GM19043 (cell line): ENCODE results near the gene C7orf33.
A peak's percentile ranks its signal among the peaks of the same experiment; 100 is the strongest.
"Not testable (repeated sequence)": the region's sequence is repeated elsewhere in the genome, so short reads cannot be mapped to it uniquely, and the experiment has no call there.

Experiments used
- ATAC-seq: cut with Tn5 transposase; IDR thresholded peaks from one replicate; pipeline ENCODE4 v1.9.1; 2021; ENCODE audit warnings: low read depth; ENCODE audit not compliant: unreplicated experiment

C7orf33 gene, protein sequence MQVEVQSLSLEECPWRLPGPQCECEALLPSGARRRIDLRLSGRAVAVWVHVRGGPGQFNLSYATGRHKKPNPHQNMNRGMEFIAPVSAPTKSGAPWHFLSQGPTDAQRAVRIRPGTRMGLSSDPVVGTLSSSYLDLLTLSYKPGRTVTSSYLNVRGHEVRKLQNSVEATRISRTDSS

DNA sequence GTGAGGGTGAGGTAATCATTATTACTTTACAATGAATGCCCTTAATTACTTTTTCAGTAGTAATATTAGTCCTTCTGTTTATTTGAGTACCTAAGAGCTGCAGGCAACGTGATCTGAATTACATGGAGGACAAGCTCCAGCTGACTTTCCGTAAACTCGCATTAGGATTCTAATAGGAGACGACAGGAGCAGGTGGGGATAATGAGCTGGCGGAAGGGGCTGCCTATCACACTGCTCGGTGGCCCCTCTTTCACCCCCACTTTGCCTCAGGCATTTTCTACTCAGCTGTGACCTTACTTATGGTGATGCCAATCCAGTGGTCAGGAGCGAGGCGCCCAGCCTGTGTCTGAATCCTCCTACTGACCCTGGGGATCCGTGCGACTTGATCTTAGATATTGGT, at the start of gene C7orf33:
Gene C7orf33, plus strand, starts transcription at position 296 of the 400 bp plus-strand sequence. CDS start 160 bp downstream, outside the sequence.
- no peak for ATAC-seq

DNA sequence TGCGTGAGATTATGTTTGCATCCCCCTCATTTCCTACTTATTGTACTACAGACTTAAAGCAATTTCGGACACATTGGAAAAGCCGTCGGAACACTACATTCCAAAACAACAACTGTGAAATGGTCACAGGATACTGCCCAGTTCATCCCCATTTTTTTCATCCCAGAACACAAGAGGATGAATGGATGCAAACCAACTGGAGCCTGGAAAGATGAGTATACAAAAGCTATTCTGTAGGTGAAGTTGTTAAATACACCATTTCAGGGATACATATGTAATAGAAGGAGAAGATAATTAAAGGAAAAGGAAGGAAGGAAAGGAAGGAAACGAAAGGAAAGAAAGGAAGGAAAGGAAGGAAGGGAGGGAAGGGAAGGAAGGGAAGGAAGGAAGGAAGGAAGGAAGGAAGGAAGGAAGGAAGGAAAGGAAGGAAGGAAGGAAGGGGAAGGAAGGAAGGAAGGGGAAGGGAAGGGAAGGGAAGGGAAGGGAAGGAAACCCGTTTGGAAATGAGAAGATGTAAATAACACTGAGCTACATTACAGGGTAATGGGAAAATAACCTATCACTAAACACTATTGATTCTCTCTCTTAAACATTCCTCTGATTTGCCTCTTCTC, 48.6 kb upstream of the C7orf33 start:
- ATAC-seq: no peak

DNA sequence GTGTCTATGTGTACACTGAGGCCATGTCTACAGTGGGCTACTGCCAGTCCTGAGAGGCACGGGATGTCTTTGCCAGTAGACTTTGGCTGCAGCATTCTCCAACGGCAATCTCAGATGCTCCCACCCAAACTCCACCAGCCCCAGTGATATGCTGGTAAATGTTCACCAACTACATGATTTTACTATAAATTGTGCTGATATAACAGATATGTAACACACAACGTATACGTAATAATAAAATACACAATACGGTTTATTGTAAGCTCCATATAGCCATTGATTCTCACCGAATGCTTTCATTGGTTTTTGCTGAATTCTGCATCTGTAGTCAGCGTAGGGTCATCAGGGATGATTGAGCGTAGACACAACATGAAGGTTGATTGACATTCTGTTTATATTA, 47.3 kb upstream of the C7orf33 start:
- ATAC-seq: no peak

DNA sequence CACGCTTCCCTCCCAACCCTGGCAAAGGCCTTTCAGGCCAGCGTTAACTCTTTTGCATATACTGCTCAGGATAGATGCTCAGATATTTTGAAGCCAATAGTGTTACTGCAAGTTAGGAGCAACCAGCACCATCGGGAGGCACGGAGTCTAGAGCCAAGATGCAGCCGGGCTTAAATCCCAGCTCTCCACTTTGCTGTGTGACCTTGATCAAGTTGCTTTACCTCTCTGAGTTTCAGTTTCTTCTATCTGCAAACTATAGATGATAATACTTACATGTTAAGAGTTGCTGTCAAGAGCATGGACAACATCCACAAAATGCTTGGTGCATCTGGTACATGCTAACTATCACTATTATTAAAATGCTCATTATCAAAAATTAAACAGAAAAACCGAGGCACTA, 45.4 kb upstream of the C7orf33 start:
- ATAC-seq: no peak

DNA sequence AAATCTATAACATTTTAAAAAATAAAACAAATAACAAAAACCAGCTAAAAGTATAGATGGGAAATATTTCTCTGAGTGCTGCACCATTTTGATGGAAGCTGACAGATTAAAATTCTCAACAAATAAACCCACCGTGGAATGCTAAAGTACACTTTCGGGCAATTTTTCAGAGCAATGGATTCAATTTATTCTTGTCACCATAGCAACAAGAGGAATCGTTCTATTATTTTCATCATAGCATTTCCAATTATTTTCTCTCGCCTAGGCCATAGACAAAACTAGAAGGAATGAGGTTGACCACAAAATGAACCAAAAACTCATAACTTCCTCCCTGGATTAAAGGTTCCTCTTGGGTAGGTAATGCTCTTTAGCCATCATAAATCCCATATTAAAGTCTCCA, 44.6 kb upstream of the C7orf33 start:
- no peak for ATAC-seq

DNA sequence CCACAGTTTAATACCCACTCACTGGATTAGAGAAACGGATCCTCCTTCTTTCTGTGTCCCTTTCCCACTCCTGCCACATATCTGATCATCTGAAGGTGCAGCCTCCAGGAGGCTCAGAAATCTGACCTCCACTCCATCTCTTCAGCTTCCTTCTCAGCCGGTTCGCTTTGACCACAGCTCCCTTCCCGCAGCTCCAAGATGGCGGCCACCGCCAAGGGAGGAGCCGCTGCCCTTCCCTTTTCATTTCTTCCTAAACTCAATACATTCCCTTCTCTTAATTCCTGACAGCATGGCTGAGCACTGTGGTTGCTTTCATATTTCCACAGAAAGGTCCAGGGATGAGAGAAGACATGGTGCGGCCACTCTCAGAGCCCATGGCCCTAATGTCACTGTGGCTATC, 43.7 kb upstream of the C7orf33 start:
- no peak for ATAC-seq

DNA sequence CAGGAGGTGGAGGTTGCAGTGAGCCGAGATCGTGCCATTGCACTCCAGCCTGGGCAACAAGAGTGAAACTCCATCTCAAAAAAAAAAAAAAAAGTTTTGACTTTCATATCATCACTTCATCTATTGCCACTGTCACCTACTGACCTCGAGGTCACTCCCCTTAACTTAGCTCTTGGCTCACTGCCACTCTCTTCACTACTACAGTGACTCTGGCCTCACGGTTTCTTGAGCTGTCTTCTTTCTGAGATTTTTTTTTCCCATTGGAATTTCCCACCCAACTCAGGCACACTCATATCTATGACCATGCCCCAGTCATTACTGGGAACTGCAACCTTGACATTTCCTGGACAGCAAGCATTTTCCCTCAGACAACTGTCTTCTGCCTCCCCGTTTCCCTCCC, 42.6 kb upstream of the C7orf33 start:
- ATAC-seq: no peak

DNA sequence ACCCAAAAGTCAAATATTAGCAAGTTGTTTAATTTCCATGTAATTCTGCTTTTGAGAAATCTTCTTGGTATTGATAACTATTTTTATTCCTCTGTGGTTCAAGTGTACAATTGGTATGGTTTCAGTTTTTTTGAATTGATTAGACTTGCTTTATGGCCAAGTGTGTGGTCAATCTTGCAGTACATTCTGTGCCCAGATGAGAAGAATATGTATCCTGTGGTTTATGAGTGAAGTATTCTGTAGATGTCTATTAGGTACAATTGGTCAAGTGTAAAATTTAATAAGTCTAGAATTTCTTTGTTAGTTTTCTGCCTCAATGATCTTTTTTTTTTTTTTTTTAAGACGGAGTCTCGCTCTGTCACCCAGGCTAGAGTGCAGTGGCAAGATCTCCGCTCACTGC, 36.6 kb upstream of the C7orf33 start:
- no peak for ATAC-seq

DNA sequence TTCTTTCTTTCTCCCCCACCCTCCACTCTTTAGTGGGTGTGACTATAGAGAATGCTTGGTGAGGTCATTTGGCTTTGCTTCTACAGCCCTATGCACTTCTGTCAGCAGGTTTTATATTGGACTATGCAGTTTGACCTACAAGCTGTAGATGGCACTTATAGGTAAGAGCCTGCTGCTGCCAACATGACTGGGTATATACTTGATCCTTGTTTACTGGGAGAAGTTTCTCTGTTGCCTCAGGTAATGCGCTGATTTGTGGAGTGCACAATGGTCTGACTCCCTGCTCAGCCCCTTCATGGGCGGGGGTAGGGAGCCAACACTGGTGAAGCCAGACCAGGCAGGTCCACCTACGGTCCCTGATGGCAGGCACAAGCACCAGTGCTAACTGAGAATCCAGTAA, 33.7 kb upstream of the C7orf33 start:
- no peak for ATAC-seq

DNA sequence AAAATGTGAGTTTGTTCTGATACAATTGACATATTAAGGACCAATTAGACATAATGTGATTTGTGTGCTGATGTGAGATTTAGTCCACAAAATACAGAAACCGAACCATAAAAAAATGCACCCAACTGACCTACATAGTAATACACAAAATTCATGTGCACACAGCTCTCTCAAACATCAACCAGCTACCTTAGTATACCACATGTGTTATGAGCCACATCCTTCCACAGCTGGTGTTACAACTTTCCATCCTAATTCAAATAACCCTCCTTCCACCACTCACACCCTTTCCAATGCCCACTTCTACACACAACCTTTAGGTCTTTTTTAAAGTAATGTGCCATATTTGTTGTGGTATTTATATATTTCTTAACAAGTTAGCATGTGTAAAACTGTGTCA, 31.7 kb upstream of the C7orf33 start:
- ATAC-seq: no peak

DNA sequence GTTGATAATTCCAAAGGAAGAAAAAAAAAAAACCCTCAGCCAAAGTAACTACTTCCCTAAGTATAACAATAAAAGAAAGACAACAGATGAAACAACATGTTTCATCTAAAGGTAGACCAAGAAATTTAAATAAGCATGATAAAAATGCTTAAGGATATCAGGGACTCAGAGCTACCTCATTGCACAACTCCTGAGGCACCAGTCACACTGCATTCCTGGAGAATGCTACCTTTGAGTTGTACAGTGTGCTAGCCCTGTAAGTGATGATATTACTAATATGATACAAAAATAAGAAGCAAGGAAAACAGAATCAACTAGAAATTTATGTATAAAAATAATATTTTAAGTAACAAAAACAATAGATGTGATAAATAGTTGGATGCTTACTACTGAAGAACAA, 29.5 kb upstream of the C7orf33 start:
- no peak for ATAC-seq

DNA sequence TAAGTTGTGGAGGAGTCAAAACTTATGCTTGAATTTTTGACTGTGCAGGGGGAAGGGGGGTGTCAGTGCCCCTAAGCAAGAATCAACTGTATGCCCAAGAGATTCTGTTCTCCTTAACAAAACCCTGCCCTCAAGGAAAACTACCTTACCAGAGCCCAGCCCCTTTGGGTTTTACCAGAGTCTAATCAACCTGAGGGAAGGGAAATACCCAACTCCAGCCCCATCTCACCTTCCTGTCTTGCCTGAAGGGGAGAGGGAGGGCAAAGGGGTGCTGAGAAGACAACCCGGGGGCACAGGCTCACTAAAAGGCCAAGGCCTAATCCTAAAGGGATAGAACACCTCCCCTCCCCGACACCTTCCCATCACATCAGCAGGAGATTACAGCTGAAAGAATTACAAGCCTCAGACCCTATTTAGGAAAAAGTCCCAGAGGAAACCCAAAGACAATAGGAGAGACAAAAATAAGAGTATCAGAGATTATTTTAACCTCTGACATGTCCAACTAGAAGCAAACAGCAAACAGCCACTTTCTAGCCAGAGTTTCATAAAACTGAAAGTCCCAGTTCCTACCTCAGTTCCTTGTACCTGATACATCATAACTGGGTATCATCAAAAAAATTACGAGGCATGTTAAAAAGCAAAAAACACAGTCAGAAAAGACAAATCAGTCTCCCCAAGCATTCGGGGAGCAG, 26.8 kb upstream of the C7orf33 start:
- ATAC-seq: no peak

DNA sequence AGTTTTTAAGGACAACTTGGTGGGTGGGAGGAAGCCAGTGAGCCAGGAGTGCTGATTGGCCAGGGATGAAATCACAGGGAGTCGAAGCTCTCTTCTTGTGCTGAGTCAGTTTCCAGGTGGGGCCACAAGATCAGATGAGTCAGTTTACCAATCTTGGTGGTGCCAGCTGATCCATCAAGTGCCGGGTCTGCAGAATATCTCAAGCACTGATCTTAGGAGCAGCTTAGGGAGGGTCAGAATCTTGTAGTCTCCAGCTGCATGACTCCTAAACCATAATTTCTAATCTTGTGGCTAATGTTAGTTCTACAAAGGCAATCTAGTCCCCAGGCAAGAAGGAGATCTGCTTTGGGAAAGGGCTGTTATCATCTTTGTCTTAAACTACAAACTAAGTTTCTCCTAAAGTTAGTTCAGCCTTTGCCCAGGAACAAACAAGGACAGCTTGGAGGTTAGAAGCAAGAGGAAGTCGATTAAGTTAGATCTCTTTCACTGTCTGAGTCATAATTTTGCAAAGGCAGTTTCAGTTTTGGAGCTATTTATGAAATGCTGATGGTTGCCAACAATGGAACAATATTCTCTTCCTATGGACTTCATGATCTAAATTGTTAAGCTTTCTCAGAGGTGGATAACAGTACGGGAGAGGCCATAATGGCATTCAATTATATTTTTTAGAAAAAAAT, 26.2 kb upstream of the C7orf33 start:
- ATAC-seq: peak; percentile 81

DNA sequence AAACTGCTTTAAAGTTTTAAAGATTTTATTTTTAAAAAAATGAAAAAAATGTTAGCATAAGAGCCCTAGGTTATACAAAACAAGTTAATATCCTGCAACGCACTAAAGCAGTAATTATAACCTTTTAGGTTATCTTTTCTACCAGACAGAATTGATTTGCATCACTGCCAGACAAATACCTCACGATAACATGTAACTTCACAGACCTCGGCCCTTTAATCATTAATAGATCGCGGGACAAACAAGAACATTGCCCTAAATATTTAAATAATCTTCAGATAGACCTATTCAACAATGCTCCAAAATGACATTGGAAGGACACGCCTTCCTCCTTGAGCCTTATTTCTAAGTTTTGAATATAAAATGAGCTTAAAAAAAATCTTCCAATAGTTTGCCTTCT, 23.8 kb upstream of the C7orf33 start:
- ATAC-seq: no peak

DNA sequence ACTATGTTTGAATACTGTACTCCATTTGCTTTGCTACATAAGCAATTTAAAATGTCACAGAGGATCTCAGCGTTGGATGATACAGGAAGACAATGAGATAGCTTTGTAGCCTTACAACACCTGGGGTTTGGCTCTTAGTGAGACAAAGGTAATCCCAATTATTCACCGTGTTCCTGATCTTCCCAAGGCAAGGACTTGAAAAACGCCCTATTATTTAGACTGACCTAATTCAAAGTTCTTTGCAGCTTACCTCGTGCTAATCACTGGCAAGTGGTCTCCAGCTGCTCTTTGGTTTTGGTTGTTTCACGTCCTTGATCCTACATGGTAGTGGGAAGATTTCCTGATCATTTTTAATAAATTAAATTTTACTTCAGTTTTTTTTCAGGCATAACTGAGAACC, 23.0 kb upstream of the C7orf33 start:
- no peak for ATAC-seq

DNA sequence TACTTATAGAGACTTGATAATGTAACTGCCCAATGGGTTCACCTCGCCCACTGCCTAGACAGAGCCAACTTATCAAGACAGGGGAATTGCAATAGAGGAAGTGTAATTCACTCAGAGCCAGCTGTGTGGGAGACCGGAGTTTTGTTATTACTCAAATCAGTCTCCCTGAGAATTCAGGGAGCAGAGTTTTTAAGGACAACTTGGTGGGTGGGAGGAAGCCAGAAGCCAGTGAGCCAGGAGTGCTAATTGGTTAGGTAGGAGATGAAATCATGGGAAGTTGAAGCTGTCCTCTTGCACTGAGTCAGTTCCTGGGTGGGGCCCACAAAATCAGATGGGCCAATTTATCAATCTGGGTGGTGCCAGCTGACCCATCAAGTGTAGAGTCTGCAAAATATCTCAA, 20.1 kb upstream of the C7orf33 start:
- no peak for ATAC-seq

DNA sequence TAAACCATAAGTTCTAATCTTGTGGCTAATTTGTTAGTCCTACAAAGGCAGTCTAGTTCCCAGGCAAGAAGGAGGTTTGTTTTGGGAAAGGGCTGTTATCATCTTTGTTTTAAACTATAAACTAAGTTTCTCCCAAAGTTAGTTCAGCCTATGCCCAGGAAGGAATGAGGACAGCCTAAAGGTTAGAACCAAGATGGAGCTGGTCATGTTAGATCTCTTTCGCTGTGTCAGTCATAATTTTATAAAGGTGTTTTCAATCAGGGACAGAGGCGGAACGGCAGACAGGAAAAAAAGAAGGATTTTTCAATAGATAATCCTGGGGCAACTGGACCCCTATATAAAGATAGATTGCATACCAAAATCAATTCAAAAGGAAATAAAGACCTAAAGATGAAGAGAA, 19.6 kb upstream of the C7orf33 start:
- ATAC-seq: not testable (repeated sequence)

DNA sequence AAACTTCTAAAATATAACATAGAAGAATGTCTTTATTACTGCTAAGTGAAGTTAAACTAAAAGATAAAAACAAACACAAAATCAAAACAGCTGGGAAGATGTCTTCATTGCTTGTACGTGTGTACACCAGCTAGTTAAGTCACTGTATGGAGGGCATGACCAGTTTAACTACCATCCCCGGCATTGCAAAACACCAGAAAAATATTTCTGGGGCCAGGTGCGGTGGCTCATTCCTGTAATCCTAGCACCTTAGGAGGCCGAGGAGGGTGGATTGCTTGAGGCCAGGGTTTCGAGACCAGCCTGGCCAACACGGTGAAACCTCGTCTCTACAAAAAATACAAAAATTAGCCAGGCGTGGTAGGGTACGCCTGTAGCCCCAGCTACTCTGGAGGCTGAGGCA, 19.2 kb upstream of the C7orf33 start:
- ATAC-seq: no peak

DNA sequence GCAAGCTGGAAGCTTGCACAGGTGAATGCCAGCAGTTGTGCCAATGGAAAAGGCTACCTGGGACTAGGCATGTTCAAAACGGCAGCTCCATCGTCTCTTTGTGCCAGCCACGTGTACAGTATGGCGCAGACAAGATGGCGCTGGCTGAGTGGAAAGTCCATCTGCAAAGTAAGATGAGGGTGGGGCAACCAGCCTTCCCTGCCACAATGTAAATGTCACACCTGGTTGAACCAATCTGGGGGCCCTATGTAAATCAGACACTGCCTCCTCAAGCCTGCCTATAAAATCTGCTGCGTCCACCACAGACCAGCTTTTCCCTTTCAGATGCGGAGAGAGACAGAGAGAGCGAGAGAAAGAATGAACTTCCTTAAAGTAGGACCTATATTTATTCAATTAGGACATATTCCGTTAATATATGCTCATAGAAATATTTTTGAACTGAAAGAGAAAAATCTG, 18.5 kb upstream of the C7orf33 start:
- ATAC-seq: no peak

DNA sequence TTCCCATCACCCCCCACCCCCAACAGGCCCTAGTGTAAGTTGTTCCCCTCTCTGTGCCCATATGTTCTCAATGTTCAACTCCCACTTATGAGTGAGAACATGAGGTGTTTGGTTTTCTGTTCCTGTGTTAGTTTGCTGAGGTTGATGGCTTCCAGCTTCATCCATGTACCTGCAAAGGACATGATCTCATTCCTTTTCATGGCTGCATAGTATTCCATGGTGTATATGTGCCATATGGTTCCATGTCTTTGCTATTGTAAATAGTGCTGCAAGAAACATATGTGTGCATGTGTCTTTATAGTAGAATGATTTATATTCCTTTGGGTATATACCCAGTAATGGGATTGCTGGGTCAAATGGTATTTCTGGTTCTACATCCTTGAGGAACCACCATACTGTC, 17.0 kb upstream of the C7orf33 start:
- ATAC-seq: not testable (repeated sequence)

DNA sequence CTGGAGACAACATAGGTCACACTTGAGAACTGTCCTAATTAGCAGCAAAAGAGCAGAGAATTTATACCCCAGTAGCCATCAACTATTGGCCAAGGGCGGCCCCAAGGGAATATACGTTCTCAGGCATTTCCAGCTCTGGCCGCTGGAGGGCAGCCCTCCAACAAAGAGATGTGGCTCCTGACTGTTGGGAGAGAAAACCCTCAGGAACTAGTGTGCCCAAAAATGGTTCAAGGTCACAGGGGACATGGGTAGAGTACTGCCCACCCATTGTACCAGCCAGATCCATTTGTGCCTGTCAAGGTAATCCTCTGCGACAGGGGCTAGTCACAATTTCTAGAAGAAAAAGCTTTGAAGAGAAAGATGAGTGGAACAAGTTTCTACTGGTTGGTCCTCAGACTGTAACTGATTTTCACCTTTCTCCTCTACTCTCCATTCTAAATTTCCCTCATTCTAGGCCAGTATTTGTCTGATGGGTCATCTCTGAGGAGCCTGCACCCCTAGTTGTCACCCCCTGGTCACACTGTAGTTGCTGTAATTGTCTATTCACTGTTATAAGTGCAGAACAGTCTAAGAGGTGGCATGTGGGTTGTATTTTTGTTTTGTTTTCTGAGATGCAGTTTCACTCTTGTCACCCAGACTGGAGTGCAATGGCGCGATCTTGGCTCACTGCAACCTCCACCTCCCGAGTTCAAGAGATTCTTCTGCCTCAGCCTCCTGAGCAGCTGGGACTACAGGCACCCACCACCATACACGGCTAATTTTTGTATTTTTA, 14.7 kb upstream of the C7orf33 start:
- ATAC-seq: peak; percentile 89
